B cell (primary cell): ENCODE measurements around the gene CREB5. TPM values are rescaled to one million over a fixed set of nuclear protein-coding genes. Genes with fewer than 3 reads are reported as not detected.

Experiments used
- ATAC-seq: fragments of 200-7000 bp; cut with Tn5 transposase; one replicate; pipeline ENCODE4 v1.10.0; 2021; ENCODE audit warnings: low read depth, mild to moderate bottlenecking, moderate number of reproducible peaks, moderate library complexity
- CTCF ChIA-PET: fragments of 350-600 bp; sonication (Branson Sonifier 250); formaldehyde crosslinking; loops from one replicate; lab custom pipeline; 2021; ENCODE audit warnings: antibody characterized with exemption, inconsistent platforms; lab: Charles Lee
- POLR2A ChIA-PET: fragments of 350-600 bp; sonication (Branson Sonifier 250); formaldehyde crosslinking; loops from one replicate; lab custom pipeline; 2021; ENCODE audit warnings: antibody characterized with exemption; lab: Charles Lee
- DNase-seq: peaks from one replicate; pipeline ENCODE4 v3.0.0; 2013
- H2AFZ ChIP-seq: 2 replicates; pipeline ENCODE4 v1.6.1; 2012; ENCODE audit warnings: mild to moderate bottlenecking, low read depth, low read length; ENCODE audit not compliant: insufficient read depth, poor library complexity, severe bottlenecking
- H3K27ac ChIP-seq, 2 donors: 1 replicate in 1 of 2; 2 replicates in 1 of 2; pipeline ENCODE4 v1.5.1; 2012 to 2013; ENCODE audit warnings: low read length in 2 of 2, mild to moderate bottlenecking in 2 of 2, moderate library complexity in 1 of 2
- H3K27me3 ChIP-seq, 4 experiments: fragments of 200-600 bp in 1 of 4; sonication (generic) in 1 of 4; replicated peaks in 1 of 4; 1 replicate in 2 of 4; 2 replicates in 2 of 4; pipeline versions ENCODE4 v1.6.1 to v1.7.0; 2013 to 2016; ENCODE audit warnings: low read length in 3 of 4, mild to moderate bottlenecking in 2 of 4, mixed read lengths in 1 of 4, moderate library complexity in 1 of 4; ENCODE audit not compliant: insufficient read depth in 4 of 4, control insufficient read depth in 3 of 4; ENCODE audit errors: control extremely low read depth in 1 of 4
- H3K36me3 ChIP-seq, 2 experiments: replicated peaks in 1 of 2; 1 replicate in 1 of 2; 2 replicates in 1 of 2; pipeline versions ENCODE4 v1.6.1 to v1.7.1; 2013; ENCODE audit warnings: low read length in 1 of 2; ENCODE audit not compliant: insufficient read depth in 2 of 2, control insufficient read depth in 1 of 2; ENCODE audit errors: control extremely low read depth in 1 of 2, extremely low read depth in 1 of 2
- H3K4me1 ChIP-seq, 2 donors: fragments of 200-600 bp in 1 of 2; sonication (generic) in 1 of 2; 1 replicate in 1 of 2; 2 replicates in 1 of 2; pipeline versions ENCODE4 v1.5.1 to v1.6.1; 2013 to 2017; ENCODE audit warnings: low read length in 2 of 2; ENCODE audit not compliant: control insufficient read depth in 2 of 2, insufficient read depth in 2 of 2
- H3K4me2 ChIP-seq: replicated peaks from 2 replicates; pipeline ENCODE3; 2012; ENCODE audit warnings: mild to moderate bottlenecking, low read depth, low read length; ENCODE audit not compliant: poor library complexity, severe bottlenecking
- H3K4me3 ChIP-seq, 5 experiments: fragments of 200-600 bp in 1 of 5; sonication (generic) in 1 of 5; 1 replicate in 3 of 5; 2 replicates in 2 of 5; pipeline versions ENCODE4 v1.5.1 to v1.7.0; 2011 to 2016; ENCODE audit warnings: low read length in 4 of 5, mild to moderate bottlenecking in 4 of 5, low read depth in 2 of 5, control low read depth in 1 of 5, moderate library complexity in 1 of 5; ENCODE audit not compliant: insufficient read depth in 1 of 5; ENCODE audit errors: control extremely low read depth in 1 of 5, extremely low read depth in 1 of 5
- H3K79me2 ChIP-seq: fragments of 200-600 bp; sonication (generic); one replicate; pipeline ENCODE4 v1.6.0; 2016; ENCODE audit warnings: low read length; ENCODE audit not compliant: control insufficient read depth, insufficient read depth
- H3K9ac ChIP-seq: fragments of 200-600 bp; sonication (generic); 2 replicates; pipeline ENCODE4 v1.6.1; 2017; ENCODE audit warnings: mild to moderate bottlenecking, low read length, moderate library complexity
- H3K9me3 ChIP-seq, 3 donors: one replicate each; pipeline versions ENCODE4 v1.6.1 to v1.7.1; 2013; ENCODE audit warnings: low read length in 2 of 3; ENCODE audit not compliant: control insufficient read depth in 2 of 3, insufficient read depth in 1 of 3; ENCODE audit errors: control extremely low read depth in 1 of 3
- H4K20me1 ChIP-seq: 2 replicates; pipeline ENCODE4 v1.6.0; 2012; ENCODE audit warnings: mild to moderate bottlenecking, low read length; ENCODE audit not compliant: insufficient read depth, control insufficient read depth, poor library complexity, severe bottlenecking
- H3K27ac Mint-ChIP-seq: one replicate; pipeline ENCODE4 v1.8.0; 2021; ENCODE audit warnings: mixed read lengths
- H3K27me3 Mint-ChIP-seq: one replicate; pipeline ENCODE4 v1.8.0; 2021; ENCODE audit warnings: mixed read lengths
- H3K4me1 Mint-ChIP-seq: one replicate; pipeline ENCODE4 v1.8.0; 2021; ENCODE audit warnings: mixed read lengths
- H3K4me3 Mint-ChIP-seq: one replicate; pipeline ENCODE4 v1.8.0; 2021; ENCODE audit warnings: mixed read lengths
- H3K9me3 Mint-ChIP-seq: one replicate; pipeline ENCODE4 v1.8.0; 2022; ENCODE audit warnings: mixed read lengths; ENCODE audit not compliant: insufficient read depth
- CTCF ChIP-seq: fragments of 200-600 bp; IDR thresholded peaks from one replicate; pipeline ENCODE4 v1.8.0; 2022; ENCODE audit warnings: antibody characterized with exemption, mild to moderate bottlenecking
- EZH2 ChIP-seq: IDR thresholded peaks from 2 replicates; pipeline ENCODE4 v1.6.1; 2012; ENCODE audit warnings: borderline replicate concordance, low read depth, mild to moderate bottlenecking, moderate library complexity, low read length; ENCODE audit not compliant: insufficient read depth, poor library complexity, severe bottlenecking
- WGBS: methylation state at CpG from one replicate; pipeline ENCODE4 v1.1.5; 2013; ENCODE audit warnings: missing lambda C conversion rate; ENCODE audit not compliant: insufficient coverage; 5-methylcytosine and 5-hydroxymethylcytosine counted together
- intact Hi-C: fragments of 100-400 bp; cut with micrococcal nuclease; formaldehyde crosslinking; loops from one replicate; pipeline ENCODE4 v1.10.0; 2022
- polyA plus RNA-seq: library from polyadenylated mRNA; depleted of rRNA; stranded (reverse); fragments of >200 nt; gene quantifications from 2 replicates; pipeline ENCODE4 v1.2.3, GENCODE V29; 2012
- total RNA-seq, 2 donors: library from RNA; stranded (reverse); fragments of 120-200 nt in 1 of 2; gene quantifications; 1 replicate in 1 of 2; 2 replicates in 1 of 2; pipeline versions ENCODE4 v1.2.3 to v1.2.4, GENCODE V29; 2013 to 2022

CREB5 gene
- total and polyA plus RNA-seq, 2 donors (not counting 1 experiment from before 2014, with no cell fraction given): 0.05 to 0.95 TPM

- H3K9me3 Mint-ChIP-seq: no peaks in the 10 kb centered on the region
- no peaks in the 10 kb centered on the region for H3K27me3 ChIP-seq
- H3K4me2 ChIP-seq: no peak overlapping the region
- no peak overlapping the region for H3K9ac ChIP-seq
- H3K79me2 ChIP-seq: no peaks in the 10 kb centered on the region
- no peaks in the 10 kb centered on the region for H3K4me1 ChIP-seq
- H3K36me3 ChIP-seq: no peaks in the 10 kb centered on the region
- no CpG with 5 or more reads among the region's 3 CpGs for WGBS
- ChIA-PET POLR2A (no interaction called here), CTCF (no interaction called here)
- no peaks in the 10 kb centered on the region for H4K20me1 ChIP-seq
- no peaks in the 10 kb centered on the region for H3K9me3 ChIP-seq
- H3K27ac ChIP-seq: no peak overlapping the region
- H3K27me3 Mint-ChIP-seq: no peaks in the 10 kb centered on the region
- H3K4me3 Mint-ChIP-seq: no peak overlapping the region
- ATAC-seq (no peak), DNase-seq (no peak)
- intact Hi-C loops: no loop called here
- H2AFZ ChIP-seq: no peak overlapping the region
- TF ChIP-seq EZH2: no peak
- no peak for TF ChIP-seq CTCF
- H3K27ac Mint-ChIP-seq: no peak overlapping the region
- H3K4me3 ChIP-seq: no peak overlapping the region
- H3K4me1 Mint-ChIP-seq: peaks cover 2% of the 10 kb centered on the region
Measured at GRCh38 chr7:28595801-28596200, 183.5 kb downstream of the CREB5 start.

DNA sequence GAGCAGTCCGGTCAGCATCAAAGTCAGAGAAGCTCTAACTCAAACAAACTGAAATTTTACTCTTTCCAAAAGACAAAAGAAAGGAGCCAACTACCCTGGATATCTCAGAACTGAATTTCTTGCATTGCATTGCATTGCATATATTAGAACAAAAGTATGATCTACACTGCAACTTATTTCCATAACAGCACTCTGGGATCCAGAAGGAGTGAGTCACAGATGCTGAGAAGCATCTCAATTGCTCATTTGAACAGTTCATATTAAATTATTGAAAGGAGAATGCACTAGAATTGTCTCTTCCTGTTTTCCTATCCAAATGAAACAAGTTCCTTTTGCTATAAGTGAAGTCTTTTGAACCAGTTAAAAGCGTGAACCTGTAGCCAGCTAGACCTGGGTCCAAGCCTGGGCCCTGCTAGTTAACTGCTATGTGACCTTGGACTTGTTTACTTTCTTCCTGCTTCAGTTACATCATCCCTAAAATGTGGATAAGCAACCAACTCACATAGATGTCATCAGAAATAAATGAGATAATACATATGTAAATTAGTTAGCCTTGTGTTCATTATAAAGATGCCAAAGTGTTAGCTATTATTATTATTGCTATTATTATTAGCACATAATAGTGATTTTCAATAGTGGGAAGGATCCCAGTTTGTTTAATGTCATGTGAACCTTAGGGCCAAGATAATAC, 184.1 kb downstream of the CREB5 start:
- Mint-ChIP-seq H3K9me3 (no peaks in the 10 kb centered on the region), H3K27me3 (no peaks in the 10 kb centered on the region), H3K4me1 (no peaks in the 10 kb centered on the region), H3K27ac (no peak overlapping the region), H3K4me3 (no peak overlapping the region)
- ATAC-seq: no peak
- H3K36me3 ChIP-seq: no peaks in the 10 kb centered on the region
- H4K20me1 ChIP-seq: no peaks in the 10 kb centered on the region
- no peaks in the 10 kb centered on the region for H3K79me2 ChIP-seq
- H3K27me3 ChIP-seq: no peaks in the 10 kb centered on the region
- no peak overlapping the region for H3K9ac ChIP-seq
- TF ChIP-seq EZH2 (no peak), CTCF (no peak)
- H2AFZ ChIP-seq: no peak overlapping the region
- H3K4me2 ChIP-seq: no peak overlapping the region
- CTCF ChIA-PET: no interaction called here
- H3K4me3 ChIP-seq: no peak overlapping the region
- POLR2A ChIA-PET: no interaction called here
- H3K9me3 ChIP-seq: no peaks in the 10 kb centered on the region
- no peak overlapping the region for H3K27ac ChIP-seq
- H3K4me1 ChIP-seq: no peaks in the 10 kb centered on the region
- intact Hi-C loops: no loop called here
- no peak for DNase-seq
- no CpG with 5 or more reads among the region's 2 CpGs for WGBS
